CD4-positive, alpha-beta T cell (primary cell): ENCODE measurements around the gene GPC2. TPM values are rescaled to one million over a fixed set of nuclear protein-coding genes. Genes with fewer than 3 reads are reported as not detected.
A peak's percentile ranks its signal among the peaks of the same experiment; 100 is the strongest.

Experiments
- ATAC-seq: fragments of 200-7000 bp; cut with Tn5 transposase; one replicate; pipeline ENCODE4 v1.10.0; 2022; ENCODE audit warnings: mild to moderate bottlenecking; ENCODE audit not compliant: poor library complexity
- CTCF ChIA-PET: fragments of 350-600 bp; sonication (Branson Sonifier 250); formaldehyde crosslinking; loops from one replicate; lab custom pipeline; 2021; ENCODE audit warnings: antibody characterized with exemption, inconsistent platforms; lab: Charles Lee
- POLR2A ChIA-PET: fragments of 350-600 bp; sonication (Branson Sonifier 250); formaldehyde crosslinking; loops from one replicate; lab custom pipeline; 2021; ENCODE audit warnings: antibody characterized with exemption, inconsistent platforms; lab: Charles Lee
- DNase-seq, 14 experiments: peaks; one replicate each; pipeline ENCODE4 v3.0.0-alpha.2; 2013 to 2020; ENCODE audit warnings: mixed read lengths in 2 of 14
- H3K27ac ChIP-seq, 2 donors: one replicate each; pipeline versions ENCODE4 v1.5.1 to v1.7.0; 2013; ENCODE audit warnings: low read length in 2 of 2, low read depth in 1 of 2, mild to moderate bottlenecking in 1 of 2
- H3K27me3 ChIP-seq, 2 experiments: 1 replicate in 1 of 2; 2 replicates in 1 of 2; pipeline versions ENCODE4 v1.6.1 to v1.7.0; 2013; ENCODE audit warnings: low read length in 2 of 2, control low read depth in 1 of 2, mild to moderate bottlenecking in 1 of 2, moderate library complexity in 1 of 2; ENCODE audit not compliant: insufficient read depth in 2 of 2, control insufficient read depth in 1 of 2
- H3K36me3 ChIP-seq: one replicate; pipeline ENCODE4 v1.6.1; 2013; ENCODE audit warnings: low read length, control low read depth; ENCODE audit not compliant: insufficient read depth
- H3K4me1 ChIP-seq: one replicate; pipeline ENCODE4 v1.6.1; 2013; ENCODE audit warnings: low read length, control low read depth; ENCODE audit not compliant: insufficient read depth
- H3K4me3 ChIP-seq: one replicate; pipeline ENCODE4 v1.5.1; 2013; ENCODE audit warnings: mild to moderate bottlenecking, low read length, moderate library complexity
- H3K9me3 ChIP-seq, 2 experiments: 1 replicate in 1 of 2; 2 replicates in 1 of 2; pipeline versions ENCODE4 v1.6.1 to v1.7.0; 2013; ENCODE audit warnings: low read length in 2 of 2, mild to moderate bottlenecking in 2 of 2, control low read depth in 1 of 2, moderate library complexity in 1 of 2; ENCODE audit not compliant: control insufficient read depth in 1 of 2, insufficient read depth in 1 of 2
- H3K27ac Mint-ChIP-seq: one replicate; pipeline ENCODE4 v1.8.0; 2020; ENCODE audit warnings: mixed read lengths
- H3K27me3 Mint-ChIP-seq: one replicate; pipeline ENCODE4 v1.8.0; 2021; ENCODE audit warnings: mixed read lengths
- H3K36me3 Mint-ChIP-seq: one replicate; pipeline ENCODE4 v1.8.0; 2021; ENCODE audit warnings: low read depth, mixed read lengths
- H3K4me1 Mint-ChIP-seq: one replicate; pipeline ENCODE4 v1.8.0; 2021; ENCODE audit warnings: low read depth, mixed read lengths
- H3K4me3 Mint-ChIP-seq: one replicate; pipeline ENCODE4 v1.8.0; 2020; ENCODE audit warnings: mild to moderate bottlenecking, mixed read lengths
- H3K9me3 Mint-ChIP-seq: one replicate; pipeline ENCODE4 v1.8.0; 2020; ENCODE audit warnings: mixed read lengths
- intact Hi-C, 2 experiments: fragments of 100-400 bp; cut with DNase I in 1 of 2; cut with micrococcal nuclease in 1 of 2; formaldehyde crosslinking; loops; one replicate each; pipeline versions ENCODE4 v1.15.1 to v1.9.0; 2023 to 2025; cut with DNase I, micrococcal nuclease
- total RNA-seq, 174 experiments: library from RNA in 2 of 174; stranded (reverse) in 2 of 174; gene quantifications; one replicate each; pipeline ENCODE4 v1.2.3 and lab custom pipeline; 2021 to 2026
- TF ChIP-seq, protein P1 (sequence below): fragments of 200-600 bp; IDR thresholded peaks from one replicate; pipeline ENCODE4 v1.8.0; 2022; ENCODE audit warnings: antibody characterized with exemption, mild to moderate bottlenecking

GPC2 gene
- total RNA-seq, 2 experiments from 2014 or later, result 16.4 to 18.7 TPM

DNA sequence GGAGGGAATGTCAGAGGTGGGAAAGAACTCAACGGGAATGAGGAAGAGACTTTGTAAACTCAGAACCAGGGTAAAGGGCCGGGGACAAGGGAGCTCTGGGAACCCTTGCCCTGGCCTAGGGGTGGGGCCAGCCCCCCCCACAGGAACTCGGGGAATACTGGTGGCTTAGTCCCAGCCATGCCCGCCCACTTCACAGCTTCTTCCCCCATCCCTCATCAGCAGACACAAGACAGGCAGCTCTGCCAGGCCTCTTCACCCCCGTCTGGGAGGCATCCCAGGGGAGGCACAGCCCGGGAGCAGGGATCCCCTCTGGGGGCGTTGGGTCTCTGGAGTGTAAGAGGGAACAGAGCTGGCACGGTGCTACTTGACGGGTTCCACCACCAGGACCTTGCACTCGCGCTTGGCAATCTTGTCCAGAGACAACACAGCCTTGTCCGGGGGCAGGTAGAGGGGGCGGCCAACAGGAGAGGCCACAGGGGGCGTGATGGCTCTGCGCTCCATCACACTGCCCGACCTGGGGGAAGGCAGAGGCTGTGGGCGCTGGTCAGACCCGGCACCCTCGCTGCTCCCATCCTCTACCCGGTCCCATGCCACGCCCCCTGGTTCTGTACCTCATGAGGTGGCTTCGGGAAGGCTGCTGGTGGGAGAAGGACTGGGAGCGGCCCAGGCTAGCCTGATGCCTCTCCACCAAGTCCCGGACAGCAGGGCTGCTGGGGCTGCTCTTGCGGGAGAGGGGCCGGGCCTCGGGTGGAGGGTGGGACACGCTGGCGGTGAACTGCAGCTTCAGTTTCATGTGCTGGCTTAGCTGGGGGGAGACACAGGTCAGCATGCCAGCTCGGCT, 22.3 kb downstream of the GPC2 start:
- H3K27me3 Mint-ChIP-seq, result no peaks in the 10 kb centered on the region
- H3K36me3 Mint-ChIP-seq, result peaks cover 63% of the 10 kb centered on the region
- no peak overlapping the region for H3K27ac ChIP-seq
- POLR2A ChIA-PET, result interaction anchor here (1.0 to 3.2 kb wide), 3 partner anchors 12 to 28 kb away, joined by 3 to 21 read pairs (median 3); partner anchors contain the start of genes GAL3ST4 and MBLAC1
- peak in 1 of 14 experiments; percentile 23 for DNase-seq
- ATAC-seq, result no peak
- H3K9me3 ChIP-seq, result no peaks in the 10 kb centered on the region
- CTCF ChIA-PET, result no interaction called here
- peak overlapping the region; percentile 63 for H3K4me3 Mint-ChIP-seq
- H3K4me1 Mint-ChIP-seq, result peaks cover 66% of the 10 kb centered on the region
- TF ChIP-seq, protein P1, sequence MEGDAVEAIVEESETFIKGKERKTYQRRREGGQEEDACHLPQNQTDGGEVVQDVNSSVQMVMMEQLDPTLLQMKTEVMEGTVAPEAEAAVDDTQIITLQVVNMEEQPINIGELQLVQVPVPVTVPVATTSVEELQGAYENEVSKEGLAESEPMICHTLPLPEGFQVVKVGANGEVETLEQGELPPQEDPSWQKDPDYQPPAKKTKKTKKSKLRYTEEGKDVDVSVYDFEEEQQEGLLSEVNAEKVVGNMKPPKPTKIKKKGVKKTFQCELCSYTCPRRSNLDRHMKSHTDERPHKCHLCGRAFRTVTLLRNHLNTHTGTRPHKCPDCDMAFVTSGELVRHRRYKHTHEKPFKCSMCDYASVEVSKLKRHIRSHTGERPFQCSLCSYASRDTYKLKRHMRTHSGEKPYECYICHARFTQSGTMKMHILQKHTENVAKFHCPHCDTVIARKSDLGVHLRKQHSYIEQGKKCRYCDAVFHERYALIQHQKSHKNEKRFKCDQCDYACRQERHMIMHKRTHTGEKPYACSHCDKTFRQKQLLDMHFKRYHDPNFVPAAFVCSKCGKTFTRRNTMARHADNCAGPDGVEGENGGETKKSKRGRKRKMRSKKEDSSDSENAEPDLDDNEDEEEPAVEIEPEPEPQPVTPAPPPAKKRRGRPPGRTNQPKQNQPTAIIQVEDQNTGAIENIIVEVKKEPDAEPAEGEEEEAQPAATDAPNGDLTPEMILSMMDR, result no peak
- H3K27ac Mint-ChIP-seq, result no peak overlapping the region
- H3K4me3 ChIP-seq, result no peak overlapping the region
- intact Hi-C loops, result loop anchor here in 1 of 2 experiments (5.0 kb wide), 1 partner anchor 117 kb away; no protein-coding TSS in a partner anchor
- no peaks in the 10 kb centered on the region for H3K27me3 ChIP-seq
- peaks cover 49% of the 10 kb centered on the region for H3K36me3 ChIP-seq
- H3K4me1 ChIP-seq, result peaks cover 70% of the 10 kb centered on the region
- H3K9me3 Mint-ChIP-seq, result no peaks in the 10 kb centered on the region

DNA sequence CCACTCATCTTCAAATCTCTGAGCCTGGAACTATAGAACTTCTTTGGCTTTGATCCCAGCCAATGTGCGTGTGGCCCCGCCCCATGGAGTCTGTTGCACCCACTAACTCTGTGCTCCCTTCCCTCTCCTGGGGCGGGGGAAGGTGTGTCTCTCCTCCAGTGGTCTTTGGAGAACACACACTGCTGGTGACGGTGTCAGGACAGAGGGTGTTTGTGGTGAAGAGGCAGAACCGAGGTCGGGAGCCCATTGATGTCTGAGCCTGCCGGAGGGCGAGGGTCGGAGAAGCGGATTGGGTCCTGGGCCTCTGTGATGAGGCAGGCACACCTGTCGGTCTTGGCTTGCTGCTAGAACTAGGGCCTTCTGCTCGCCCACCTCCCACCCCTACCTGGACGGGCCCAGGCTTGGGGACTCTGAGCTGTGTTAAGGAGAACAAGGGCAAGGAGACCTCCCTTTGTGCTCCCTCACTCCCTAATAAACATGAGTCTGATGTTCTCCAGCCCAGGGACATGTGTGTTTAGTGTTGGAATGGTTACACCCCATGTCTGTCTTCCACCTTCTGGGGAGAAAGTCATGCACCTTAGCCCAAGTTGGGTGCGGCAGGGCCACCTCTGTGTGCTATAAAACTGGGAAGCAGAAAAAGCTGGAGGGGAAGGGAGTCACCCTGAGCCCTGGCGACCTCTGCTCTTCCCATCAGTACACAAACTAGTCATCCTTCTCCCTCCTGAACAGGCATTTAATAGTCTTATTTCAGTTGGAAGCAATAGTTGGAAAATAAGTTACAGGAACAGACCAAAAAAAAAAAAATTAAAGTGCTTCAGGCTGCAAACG, 23.3 kb downstream of the GPC2 start:
- Mint-ChIP-seq H3K36me3 (peaks cover 68% of the 10 kb centered on the region), H3K4me3 (peak overlapping the region; percentile 56), H3K9me3 (no peaks in the 10 kb centered on the region), H3K4me1 (peaks cover 62% of the 10 kb centered on the region), H3K27ac (peak overlapping the region; percentile 55), H3K27me3 (no peaks in the 10 kb centered on the region)
- H3K4me1 ChIP-seq, result peaks cover 71% of the 10 kb centered on the region
- TF ChIP-seq, protein P1, result no peak
- ChIA-PET CTCF (no interaction called here), POLR2A (interaction anchor here (0.8 to 3.2 kb wide), 2 partner anchors 13 to 27 kb away, joined by 3 to 21 read pairs; partner anchors contain the start of genes GAL3ST4 and MBLAC1)
- no peak overlapping the region for H3K27ac ChIP-seq
- DNase-seq, result no peak
- H3K36me3 ChIP-seq, result peaks cover 49% of the 10 kb centered on the region
- no peaks in the 10 kb centered on the region for H3K27me3 ChIP-seq
- no peak overlapping the region for H3K4me3 ChIP-seq
- intact Hi-C loops, result no loop called here
- no peak for ATAC-seq
- H3K9me3 ChIP-seq, result no peaks in the 10 kb centered on the region

DNA sequence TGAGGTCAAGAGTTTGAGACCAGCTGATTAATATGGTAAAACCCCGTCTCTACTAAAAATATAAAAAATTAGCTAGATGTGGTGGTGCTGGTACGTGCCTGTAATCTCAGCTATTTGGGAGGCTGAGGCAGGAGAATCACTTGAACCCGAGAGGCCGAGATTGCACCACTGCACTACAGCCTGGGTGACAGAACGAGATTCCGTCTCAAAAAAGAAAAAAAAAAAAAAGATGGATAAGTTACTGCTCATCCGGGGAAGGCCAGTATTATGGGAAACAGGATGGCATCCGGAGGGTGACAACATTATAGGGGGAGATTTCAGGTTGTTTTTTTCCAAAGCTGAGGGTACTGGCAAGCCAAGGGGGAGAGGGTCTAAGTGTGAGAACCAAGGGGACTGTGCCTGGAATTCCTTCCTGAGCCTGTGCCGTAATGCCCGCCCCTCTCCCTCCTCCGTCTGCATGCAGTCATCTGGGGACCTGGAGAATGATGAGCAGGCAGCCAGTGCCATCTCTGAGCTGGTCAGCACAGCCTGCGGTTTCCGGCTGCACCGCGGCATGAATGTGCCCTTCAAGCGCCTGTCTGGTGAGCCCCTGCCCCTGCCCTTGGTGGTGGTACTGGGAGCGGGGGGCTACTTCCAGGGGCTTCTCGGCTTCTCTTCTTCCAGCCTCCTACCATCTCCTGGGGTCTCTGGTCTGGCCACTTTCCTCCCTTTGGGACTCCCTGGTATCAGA, 24.1 kb downstream of the GPC2 start:
- Mint-ChIP-seq H3K27ac (peak overlapping the region; percentile 66), H3K4me1 (peaks cover 67% of the 10 kb centered on the region), H3K36me3 (peaks cover 74% of the 10 kb centered on the region), H3K9me3 (no peaks in the 10 kb centered on the region), H3K27me3 (no peaks in the 10 kb centered on the region), H3K4me3 (peak overlapping the region; percentile 56)
- intact Hi-C loops, result no loop called here
- DNase-seq (no peak), ATAC-seq (no peak)
- Histone ChIP-seq H3K4me3 (no peak overlapping the region), H3K27ac (no peak overlapping the region), H3K36me3 (peaks cover 49% of the 10 kb centered on the region), H3K27me3 (no peaks in the 10 kb centered on the region), H3K9me3 (no peaks in the 10 kb centered on the region), H3K4me1 (peaks cover 71% of the 10 kb centered on the region)
- TF ChIP-seq, protein P1, result no peak
- ChIA-PET CTCF (no interaction called here), POLR2A (interaction anchor here (0.8 kb wide), 1 partner anchor 27 kb away, joined by 3 read pairs; the partner anchor contains the start of gene MBLAC1)
